Kasumi-1 (cell line): ENCODE data around the gene COPS2.

Source experiments
- DNase-seq, 2 experiments: peaks; one replicate each; lab custom pipeline; 2025; lab: John Stamatoyannopoulos, UW

Gene COPS2

GRCh38 chr15:49155834-49156627 lies 632 bp upstream of the COPS2 start:
- DNase-seq, result peak; percentile 41 to 45

GRCh38 chr15:49154799-49155109 lies 645 bp downstream of the COPS2 start:
- peak; percentile 5 to 49 for DNase-seq

GRCh38 chr15:49154359-49154758 lies 1.0 kb downstream of the COPS2 start:
- no peak for DNase-seq

- no peak for DNase-seq
These were observed 2.7 kb downstream of the COPS2 start for GRCh38 chr15:49152552-49153312.

- DNase-seq, result no peak
These were observed 3.6 kb downstream of the COPS2 start for GRCh38 chr15:49151831-49152230.

GRCh38 chr15:49148727-49149126 lies 6.7 kb downstream of the COPS2 start:
- no peak for DNase-seq

- no peak for DNase-seq
These were observed 7.1 kb downstream of the COPS2 start for GRCh38 chr15:49148298-49148697.

- peak; percentile 28 to 54 for DNase-seq
These were observed 9.5 kb downstream of the COPS2 start for GRCh38 chr15:49145651-49146609.

- DNase-seq, result no peak
These were observed 17.5 kb downstream of the COPS2 start for GRCh38 chr15:49137861-49138260.

GRCh38 chr15:49135911-49136310 lies 19.5 kb downstream of the COPS2 start:
- no peak for DNase-seq

GRCh38 chr15:49135342-49135857 lies 20.0 kb downstream of the COPS2 start:
- no peak for DNase-seq

- DNase-seq, result no peak
These were observed 20.6 kb downstream of the COPS2 start for GRCh38 chr15:49134683-49135341.

- no peak for DNase-seq
These were observed 24.0 kb downstream of the COPS2 start for GRCh38 chr15:49131403-49131802.

- DNase-seq, result no peak
These were observed 31.0 kb downstream of the COPS2 start for GRCh38 chr15:49124371-49124770.

- DNase-seq, result no peak
These were observed 32.8 kb downstream of the COPS2 start for GRCh38 chr15:49122541-49123062.

- DNase-seq, result no peak
These were observed 33.5 kb downstream of the COPS2 start for GRCh38 chr15:49121901-49122300.

- no peak for DNase-seq
These were observed 34.6 kb downstream of the COPS2 start for GRCh38 chr15:49120832-49121231.

- DNase-seq, result no peak
These were observed 39.1 kb downstream of the COPS2 start for GRCh38 chr15:49116108-49116857.

- DNase-seq, result peak; percentile 34 to 37
These were observed 40.3 kb downstream of the COPS2 start for GRCh38 chr15:49115062-49115461.

GRCh38 chr15:49110158-49110944 lies 45.0 kb downstream of the COPS2 start:
- DNase-seq, result no peak
